ENCODE measurements around the gene IMPDH1.
A peak's percentile ranks its signal among the peaks of the same experiment; 100 is the strongest.

Gene IMPDH1

GRCh38 chr7:128434413-128435326 is 24.9 kb upstream of the IMPDH1 start:
- no peak for DNase-seq

GRCh38 chr7:128431754-128432153 is 22.0 kb upstream of the IMPDH1 start:
- no peak for DNase-seq

- no peak for DNase-seq
Measured at GRCh38 chr7:128431221-128431620, 21.4 kb upstream of the IMPDH1 start.

- DNase-seq, result no peak
Measured at GRCh38 chr7:128430207-128430606, 20.4 kb upstream of the IMPDH1 start.

- DNase-seq, result peak; percentile 35
Measured at GRCh38 chr7:128427289-128427891, 17.6 kb upstream of the IMPDH1 start.

- DNase-seq, result peak; percentile 80
Measured at GRCh38 chr7:128425850-128426249, 16.1 kb upstream of the IMPDH1 start.

GRCh38 chr7:128424686-128425275 is 15.0 kb upstream of the IMPDH1 start:
- no peak for DNase-seq

GRCh38 chr7:128422842-128423241 is 13.1 kb upstream of the IMPDH1 start:
- DNase-seq, result no peak

- DNase-seq, result no peak
Measured at GRCh38 chr7:128422037-128422436, 12.3 kb upstream of the IMPDH1 start.

- no peak for DNase-seq
Measured at GRCh38 chr7:128421384-128421783, 11.6 kb upstream of the IMPDH1 start.

GRCh38 chr7:128420773-128421172 is 11.0 kb upstream of the IMPDH1 start:
- no peak for DNase-seq

- DNase-seq, result no peak
Measured at GRCh38 chr7:128419257-128419656, 9.5 kb upstream of the IMPDH1 start.

- DNase-seq, result no peak
Measured at GRCh38 chr7:128417071-128417470, 7.3 kb upstream of the IMPDH1 start.

- no peak for DNase-seq
Measured at GRCh38 chr7:128415217-128415785, 5.5 kb upstream of the IMPDH1 start.

- no peak for DNase-seq
Measured at GRCh38 chr7:128410451-128410753, 620 bp upstream of the IMPDH1 start.

- DNase-seq, result no peak
Measured at GRCh38 chr7:128408709-128409595, 830 bp downstream of the IMPDH1 start.

GRCh38 chr7:128407751-128408708 is 1.8 kb downstream of the IMPDH1 start:
- DNase-seq, result no peak

- no peak for DNase-seq
Measured at GRCh38 chr7:128407233-128407589, 2.6 kb downstream of the IMPDH1 start.

- no peak for DNase-seq
Measured at GRCh38 chr7:128406314-128407232, 3.2 kb downstream of the IMPDH1 start.
